GM19240 (cell line): Measurements from ENCODE around the gene ADAD2.

Experiments used
- DNase-seq: peaks from one replicate; pipeline ENCODE4 v3.0.0; 2011; ENCODE audit warnings: low spot score; ENCODE audit not compliant: insufficient read length

ADAD2 gene

DNA sequence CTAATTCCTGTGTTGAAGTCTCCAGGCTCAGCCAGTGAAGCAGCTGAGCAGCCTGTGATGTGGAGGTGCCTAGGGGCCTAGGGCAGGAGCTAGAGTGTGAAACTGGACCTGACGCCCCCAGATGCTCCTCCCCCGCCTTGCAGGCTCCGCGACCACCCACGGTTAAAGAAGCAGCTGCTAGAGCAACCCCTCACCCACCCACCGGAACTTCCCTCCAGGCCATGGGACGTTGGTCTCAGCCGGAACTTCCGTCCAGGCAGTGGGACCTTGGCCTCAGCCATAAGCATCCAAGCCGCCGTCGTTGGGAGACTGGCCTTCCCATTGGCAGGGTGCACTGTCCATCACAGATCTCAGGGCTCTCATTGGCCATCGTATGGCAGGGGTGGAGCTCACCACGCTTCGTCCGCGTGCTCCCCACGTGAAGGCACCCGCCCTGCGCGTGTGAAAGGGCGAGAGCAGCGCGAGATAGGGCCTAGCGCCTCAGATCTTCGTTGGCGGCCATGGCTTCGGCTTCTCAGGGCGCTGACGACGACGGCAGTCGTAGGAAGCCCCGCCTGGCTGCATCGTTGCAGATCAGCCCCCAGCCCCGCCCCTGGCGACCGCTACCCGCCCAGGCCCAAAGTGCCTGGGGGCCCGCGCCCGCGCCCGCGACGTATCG lies at the start of gene ADAD2:
TSS of gene ADAD2 (plus strand) at position 427 of the 658 bp plus-strand sequence. CDS start at position 501, 74 bp downstream.
- no peak for DNase-seq

DNA sequence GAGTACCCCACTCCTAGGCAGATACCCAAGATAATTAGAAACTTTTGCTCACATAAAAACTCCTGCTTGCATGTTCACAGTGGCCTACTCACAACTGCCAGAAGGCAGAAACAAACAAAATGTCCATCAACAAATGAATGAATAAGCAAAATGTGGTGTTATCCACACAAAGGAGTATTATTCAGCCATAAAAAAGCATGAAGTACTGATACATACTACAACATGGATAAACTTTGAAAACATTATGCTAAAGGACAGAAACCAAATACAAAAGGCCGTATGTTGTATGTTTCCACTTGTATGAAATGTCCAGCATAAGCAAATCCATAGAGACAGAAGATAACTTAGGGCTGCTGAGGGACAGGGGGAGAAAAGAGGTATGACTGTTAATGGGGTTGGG lies 47.9 kb upstream of the ADAD2 start:
- DNase-seq, result no peak

DNA sequence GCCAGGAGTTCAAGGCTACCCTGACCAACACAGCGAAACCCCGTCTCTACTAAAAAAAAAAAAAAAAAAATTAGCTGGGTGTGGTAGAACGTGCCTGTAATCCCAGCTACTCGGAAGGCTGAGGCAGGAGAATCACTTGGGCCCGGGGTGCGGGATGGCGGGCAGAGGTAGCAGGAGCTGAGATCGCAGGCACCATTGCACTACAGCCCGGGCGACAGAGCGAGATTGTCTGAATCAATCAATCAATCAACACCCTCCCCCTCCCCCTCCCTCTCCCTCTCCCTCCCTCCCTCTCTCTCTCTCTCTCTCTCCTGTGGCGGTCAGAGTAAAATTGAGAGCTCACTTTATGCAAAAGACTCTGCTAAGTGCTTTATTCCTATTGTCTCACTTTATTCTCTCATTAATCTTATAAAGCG lies 47.2 kb upstream of the ADAD2 start:
- no peak for DNase-seq

DNA sequence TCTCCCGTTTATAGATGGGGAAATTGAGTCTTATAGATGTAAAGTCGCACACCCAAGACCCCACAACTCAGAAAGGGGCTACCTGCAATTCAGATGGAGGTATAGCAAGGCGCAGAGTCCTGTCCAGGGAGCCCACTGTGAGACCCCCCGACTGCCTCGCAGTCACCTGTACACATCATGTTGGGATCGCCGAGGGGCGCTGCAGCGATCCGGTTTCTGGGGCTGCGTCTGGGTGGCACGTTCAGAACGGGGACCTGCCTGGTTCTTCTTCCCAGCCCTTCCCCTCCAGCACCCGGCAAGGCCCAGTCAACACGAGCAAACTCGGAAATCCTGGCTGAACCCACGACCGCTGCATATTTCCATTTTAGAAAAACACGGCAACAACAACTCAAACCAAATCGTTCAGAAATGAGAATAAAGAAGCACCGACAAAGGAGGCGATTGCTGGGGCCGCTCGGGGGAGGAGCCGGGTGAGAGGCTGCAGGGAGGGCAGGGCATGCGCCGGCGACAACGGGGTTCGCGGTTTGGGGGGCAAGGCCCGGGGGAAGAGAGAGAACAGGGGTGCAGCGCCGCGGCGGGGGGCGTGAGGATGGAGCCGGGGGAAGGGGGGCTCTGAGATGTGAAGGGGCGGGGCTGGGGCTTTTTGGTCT lies 46.6 kb upstream of the ADAD2 start:
- DNase-seq, result no peak

DNA sequence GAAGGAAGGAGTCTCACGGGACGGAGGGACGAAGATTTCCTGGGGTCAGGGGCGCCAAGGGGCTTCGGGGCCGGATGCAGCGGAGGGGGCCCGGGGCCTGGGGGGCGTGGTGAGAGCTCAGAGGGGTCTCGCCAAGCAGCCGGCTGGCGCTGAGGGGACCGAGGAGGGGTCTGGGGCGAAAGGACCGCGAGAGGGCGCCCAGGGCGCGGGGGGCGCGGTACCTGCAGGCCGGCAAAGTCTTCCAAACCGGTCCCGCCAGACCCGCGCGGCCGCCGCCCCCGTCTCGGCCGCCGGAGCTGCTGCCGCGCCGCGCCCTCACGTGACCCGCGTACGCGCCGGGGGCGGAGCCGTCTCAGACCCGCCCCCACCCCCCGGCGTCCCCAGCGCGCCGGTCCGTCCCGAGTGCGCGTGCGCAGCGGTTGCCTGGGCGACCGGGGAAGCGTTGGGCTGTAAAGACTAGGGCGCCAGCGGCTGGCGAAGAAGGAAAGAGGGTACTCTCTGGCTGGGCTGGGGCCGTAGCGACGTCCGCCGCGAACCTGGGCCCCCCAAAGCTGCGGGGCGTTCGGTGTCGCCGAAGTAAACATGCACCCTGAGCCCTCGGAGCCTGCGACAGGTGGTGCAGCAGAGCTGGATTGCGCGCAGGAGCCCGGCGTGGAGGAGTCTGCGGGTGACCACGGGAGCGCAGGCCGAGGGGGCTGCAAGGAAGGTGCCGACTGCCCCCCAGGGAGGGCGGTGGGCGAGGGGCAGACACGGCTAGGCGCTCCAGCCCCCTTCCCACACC lies 45.9 kb upstream of the ADAD2 start, which contains the start of the genes DNAAF1 and HSDL1:
TSS of gene DNAAF1 (plus strand) at position 450 of the 781 bp plus-strand sequence. CDS start at position 583, 133 bp downstream.
TSS of gene HSDL1 (minus strand) at position 319 of the 781 bp plus-strand sequence. CDS start 13,856 bp downstream, outside the sequence.
- peak; percentile 91 for DNase-seq

DNA sequence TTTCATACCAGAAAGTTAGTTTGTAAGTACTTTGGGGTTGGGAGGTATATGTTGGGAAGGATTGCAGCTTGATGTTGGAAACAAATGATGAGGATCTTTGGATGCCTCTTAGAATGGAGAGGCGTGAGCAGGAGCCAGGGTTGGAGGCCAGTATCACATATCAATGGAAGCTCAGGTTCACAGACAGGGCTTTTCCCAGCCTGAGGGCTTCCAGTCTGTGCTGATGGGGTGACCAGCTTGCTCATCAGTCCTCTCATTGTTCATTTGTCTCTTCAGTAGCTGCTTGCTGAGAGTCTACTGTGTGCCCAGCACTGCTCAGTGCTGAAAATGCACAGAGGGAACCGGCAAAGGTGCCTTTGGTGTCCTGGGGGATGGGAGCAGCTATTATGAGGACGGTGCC lies 40.0 kb upstream of the ADAD2 start:
- no peak for DNase-seq

DNA sequence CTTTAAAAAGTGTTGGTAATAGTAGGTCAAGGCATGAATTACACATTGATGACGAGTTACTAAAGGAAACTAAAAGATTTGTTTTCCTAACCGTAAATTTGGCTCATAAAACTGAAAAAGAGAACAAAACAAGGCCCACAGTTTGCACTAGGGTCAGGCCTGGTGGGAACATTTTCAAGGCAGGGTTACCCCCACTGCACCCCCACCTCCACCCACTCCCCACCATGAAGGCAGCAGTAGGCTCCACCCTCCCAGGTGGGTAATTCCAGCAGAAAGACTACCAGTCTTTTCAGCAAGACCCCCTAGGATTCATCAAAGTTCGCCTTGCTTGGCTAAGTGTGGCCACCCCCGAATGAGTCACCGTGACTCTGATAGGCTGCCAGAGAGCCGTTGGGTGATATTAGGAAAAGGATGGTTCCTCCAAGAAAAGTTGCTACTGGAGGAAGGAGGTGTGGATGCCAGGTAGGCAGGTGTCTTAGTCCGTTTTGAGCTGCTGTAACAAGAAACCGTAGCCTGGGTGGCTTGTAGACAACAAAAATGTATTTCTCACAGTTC lies 37.2 kb upstream of the ADAD2 start:
- no peak for DNase-seq

DNA sequence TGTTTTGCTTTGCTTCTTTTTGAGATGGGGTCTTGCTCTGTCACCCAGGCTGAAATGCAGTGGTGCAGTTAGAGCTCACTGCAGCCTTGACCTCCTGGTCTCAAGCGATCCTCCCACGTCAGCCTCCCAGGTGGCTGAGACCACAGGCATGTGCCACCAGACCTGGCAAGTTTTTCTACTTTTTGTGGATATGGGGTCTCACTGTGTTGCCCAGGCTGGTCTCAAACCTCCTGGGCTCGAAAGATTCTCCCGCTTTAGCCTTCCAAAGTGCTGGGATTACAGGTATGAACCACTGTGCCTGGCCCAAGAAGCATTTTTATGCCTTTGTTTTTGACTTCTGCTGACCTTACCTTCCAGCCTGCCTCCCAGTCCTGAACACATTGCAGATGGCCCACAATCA lies 35.7 kb upstream of the ADAD2 start:
- no peak for DNase-seq

DNA sequence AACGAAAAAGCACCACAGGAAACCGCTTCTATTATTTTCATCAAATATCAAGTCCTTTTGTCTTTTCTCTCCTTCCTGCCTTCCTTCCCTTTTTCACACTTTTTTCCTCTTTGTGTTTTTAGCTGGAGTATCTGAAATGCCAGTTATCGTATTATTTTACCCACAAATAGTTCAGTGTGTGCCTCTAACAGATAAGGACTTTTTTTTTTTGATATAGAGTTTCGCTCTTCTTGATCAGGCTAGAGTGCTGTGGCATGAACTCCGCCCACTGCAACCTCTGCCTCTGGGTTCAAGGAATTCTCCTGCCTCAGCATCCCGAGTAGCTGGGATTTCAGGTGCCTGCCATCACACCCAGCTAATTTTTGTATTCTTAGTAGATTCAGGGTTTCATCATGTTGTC lies 35.2 kb upstream of the ADAD2 start:
- no peak for DNase-seq

DNA sequence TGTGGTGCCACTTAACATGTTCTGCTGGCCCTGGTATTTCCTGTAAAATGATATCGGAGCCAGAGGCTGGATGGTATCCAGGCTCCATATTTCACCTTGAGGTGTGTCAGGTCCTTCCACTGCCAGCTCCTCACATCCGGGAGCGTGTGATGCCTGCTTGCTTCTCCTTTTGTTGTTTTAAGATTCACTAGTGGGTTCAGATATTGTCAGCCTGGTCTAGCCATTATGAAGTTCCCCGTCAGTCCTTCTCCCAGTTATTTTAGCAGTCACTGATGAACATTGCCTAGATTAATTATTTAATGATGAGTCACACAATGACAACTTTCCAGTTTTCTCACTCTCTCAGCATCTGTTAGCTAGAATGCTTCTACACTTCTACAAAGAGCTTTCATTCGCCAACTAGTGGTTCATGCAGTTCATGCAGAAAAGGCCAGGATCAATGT lies 34.6 kb upstream of the ADAD2 start:
- no peak for DNase-seq

DNA sequence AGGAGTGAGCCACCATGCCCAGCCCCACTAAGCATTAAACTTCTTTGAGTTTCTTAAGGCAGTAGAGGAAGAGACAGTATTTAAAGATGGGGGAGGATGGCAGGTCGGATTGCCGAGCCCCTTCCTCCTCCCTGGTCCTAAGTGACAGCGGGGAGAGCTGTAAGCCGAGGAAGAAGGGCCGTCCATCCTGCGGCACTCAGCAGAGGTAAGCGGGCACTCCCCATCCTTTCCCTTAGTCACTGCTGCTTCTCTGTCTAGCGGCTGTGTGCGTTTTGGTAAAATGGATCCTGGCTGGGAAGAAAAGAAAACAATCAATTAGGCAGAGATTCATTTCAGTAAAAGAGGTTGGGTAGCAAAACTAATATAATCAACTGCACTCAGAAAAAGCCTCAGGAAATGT lies 31.9 kb upstream of the ADAD2 start:
- no peak for DNase-seq

DNA sequence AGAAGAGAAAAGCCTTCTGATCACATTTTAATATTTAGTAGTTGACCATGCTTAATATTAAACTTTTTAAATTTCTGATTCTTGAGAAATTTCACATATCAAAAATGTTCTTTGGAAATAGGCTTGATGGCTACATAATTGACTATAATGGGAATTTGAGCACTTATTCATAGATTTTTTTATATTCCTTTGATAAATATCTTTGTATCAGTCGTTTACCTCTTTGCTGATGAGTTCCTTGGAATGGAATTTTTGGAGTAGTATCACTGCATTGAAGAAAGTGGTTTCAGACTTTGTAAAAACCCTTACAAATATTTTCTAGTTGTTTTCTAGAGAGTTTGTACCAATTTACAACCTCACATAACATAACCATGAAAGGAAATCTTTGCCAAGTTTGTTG lies 31.2 kb upstream of the ADAD2 start:
- no peak for DNase-seq

DNA sequence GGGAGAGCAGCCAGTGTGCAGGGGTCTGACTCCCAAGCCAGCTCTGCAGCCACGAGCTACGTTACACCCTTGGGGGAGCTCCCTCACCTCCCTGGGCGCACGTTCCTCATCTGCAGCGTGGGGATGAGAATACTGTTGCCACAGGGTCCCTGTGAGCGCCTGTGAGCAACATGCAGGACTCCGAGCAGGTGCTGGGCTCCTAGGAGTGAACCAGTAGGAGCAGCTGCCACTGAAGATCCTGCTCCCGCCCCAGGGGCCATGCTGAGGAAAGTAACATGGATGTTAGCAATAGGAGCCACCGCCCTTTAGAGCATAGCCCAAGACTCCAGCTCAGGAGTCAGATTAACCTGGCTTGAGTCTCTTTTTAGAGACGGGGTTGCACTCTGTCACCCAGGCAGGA lies 29.9 kb upstream of the ADAD2 start:
- no peak for DNase-seq

DNA sequence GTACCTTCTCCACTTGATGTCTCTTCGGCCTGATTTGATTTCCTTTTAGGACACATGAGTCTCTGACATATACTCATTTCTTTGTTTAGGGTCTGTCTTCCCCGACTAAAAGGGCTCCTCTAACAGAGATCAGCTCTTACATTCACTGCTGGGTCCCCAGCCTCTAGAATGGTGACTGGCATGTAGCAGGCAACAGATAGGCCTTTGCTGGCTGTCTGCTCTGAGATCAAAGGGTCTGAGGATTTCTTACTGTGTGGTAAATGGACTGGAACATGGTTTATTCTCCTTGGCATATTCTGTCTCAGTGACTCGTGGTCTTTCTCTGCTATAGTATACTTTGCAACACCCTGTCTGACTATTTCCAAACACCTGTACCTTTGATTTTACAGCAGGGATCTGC lies 29.2 kb upstream of the ADAD2 start:
- no peak for DNase-seq

DNA sequence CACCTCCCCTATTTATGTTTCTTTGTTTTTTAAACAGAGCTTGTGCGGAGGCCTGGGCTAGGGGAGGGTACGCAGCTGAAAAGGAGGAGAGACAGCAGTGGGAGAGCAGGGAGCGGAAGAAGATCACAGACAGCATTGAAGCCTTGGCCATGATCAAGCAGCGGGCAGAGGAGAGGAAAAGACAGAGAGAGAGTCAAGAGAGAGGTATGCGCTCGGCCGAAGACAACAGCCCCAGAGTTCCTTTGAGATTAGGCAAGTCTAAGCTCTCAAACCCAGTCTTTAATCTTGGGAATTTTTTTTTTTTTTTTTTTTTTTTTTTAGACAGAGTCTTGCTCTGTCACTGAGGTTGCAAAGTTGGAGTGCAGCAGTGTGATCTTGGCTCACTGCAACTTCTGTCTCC lies 25.2 kb upstream of the ADAD2 start:
- no peak for DNase-seq

DNA sequence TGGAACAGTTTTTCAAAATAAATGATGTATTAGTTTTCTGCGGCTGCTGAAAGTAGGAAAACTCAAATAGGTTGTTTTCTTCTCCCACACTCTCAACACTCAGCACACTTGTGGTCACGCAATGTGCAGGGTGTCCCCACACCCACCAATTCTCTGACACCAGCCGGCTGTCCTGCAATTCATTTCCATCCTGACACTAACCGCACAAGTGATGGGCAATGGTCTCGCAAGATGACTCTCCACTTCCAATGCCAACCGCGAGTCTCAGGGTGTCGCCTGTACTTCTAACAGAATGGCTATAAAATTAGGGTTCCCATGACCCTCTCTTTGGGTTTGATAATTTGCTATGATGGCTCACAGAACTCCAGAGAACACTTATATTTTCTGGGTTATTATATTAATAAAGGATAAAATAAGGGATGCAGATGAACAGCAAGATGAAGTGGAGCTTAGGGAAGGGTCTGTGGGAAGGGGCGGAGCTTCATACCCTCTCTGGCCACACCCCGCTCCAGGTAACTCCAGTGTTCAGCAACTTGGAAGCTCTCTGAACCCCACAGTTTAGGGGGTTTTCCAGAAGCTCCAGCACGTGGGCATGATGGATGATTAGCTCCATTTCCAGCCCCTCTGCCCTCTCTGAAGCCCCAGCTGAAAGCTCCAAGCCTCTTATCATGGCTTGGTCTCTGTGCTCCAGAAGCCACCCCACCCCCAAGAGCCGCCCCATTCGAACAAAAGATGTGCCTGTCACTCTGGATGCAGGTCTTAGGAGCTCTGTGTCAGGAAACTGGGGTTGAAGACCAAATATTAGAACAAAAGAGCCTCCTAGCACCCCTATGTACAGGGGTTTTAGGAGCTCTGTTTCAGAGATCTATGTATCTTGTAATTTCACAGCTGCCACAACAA lies 23.9 kb upstream of the ADAD2 start:
- no peak for DNase-seq

DNA sequence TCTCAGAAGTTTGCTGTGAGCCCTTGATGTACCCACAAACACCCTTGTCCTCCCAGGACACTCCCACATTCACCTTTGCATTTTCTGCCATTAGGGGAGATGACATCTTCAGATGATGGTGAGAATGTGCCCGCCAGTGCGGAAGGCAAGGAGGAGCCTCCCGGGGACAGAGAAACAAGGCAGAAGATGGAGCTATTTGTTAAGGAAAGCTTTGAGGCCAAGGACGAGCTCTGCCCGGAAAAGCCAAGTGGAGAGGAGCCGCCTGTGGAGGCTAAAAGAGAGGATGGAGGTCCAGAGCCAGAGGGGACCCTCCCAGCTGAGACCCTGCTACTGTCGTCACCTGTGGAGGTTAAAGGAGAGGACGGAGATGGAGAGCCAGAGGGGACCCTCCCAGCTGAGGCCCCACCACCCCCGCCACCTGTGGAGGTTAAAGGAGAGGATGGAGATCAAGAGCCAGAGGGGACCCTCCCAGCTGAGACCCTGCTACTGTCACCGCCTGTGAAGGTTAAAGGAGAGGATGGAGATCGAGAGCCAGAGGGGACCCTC lies 21.1 kb upstream of the ADAD2 start:
- DNase-seq, result no peak

DNA sequence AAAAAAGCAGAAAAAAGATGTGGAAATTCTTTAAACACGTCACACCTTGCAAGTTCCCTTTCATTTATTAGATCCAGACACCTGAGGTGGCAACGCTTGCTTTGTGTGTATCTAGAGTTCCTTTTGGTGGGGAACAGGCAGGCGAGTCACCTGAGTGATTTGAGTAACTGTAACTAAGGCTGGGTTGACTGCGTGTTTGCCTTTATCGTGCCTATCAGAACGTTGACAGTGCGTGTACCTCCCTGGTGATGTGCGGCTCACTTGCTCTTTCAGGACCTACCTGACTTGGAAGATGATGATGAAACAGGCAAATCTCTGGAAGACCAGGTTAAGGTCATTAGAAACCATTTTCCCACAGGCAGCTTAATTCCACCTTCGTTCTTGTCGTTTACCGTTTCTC lies 16.6 kb upstream of the ADAD2 start:
- no peak for DNase-seq

DNA sequence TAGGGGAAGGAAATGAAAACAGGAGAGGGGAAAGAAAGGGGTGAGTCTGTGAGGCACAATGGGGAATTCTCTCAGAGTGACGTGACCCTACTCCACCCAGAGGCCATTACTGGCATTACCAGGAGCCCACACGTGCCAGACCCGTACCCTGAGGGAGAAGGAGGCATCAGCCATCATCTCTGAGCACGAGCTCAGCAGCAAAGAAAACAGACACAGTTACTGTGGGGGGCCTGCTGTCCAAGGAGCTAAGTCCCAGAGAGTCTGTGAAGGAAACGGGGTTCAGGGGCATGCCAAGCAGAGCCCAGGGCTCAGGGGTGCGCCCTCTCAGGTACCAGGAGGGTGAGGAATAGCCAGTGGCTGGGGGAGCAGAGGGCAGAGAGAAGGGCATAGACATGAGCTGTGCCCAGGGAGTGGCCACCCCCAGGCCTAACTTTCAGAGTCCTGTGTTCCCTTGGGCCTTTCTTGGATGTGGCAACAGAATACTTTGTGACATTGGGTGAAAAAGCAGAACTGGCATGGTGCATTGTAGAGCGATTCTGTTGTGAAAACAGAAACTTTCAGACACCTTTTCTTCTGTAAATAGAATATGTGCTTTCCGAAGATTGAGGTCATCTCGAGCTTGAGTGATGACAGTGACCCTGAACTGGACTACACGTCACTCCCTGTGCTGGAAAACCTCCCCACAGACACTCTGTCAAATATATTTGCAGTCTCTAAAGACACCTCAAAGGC lies 15.4 kb upstream of the ADAD2 start:
- DNase-seq, result peak; percentile 80
